GM21825 (cell line): ENCODE measurements around the gene JAML.
A peak's percentile ranks its signal among the peaks of the same experiment; 100 is the strongest.

Source experiments
- ATAC-seq: cut with Tn5 transposase; IDR thresholded peaks from one replicate; pipeline ENCODE4 v1.9.1; 2021; ENCODE audit warnings: mild to moderate bottlenecking, moderate library complexity; ENCODE audit not compliant: unreplicated experiment

JAML gene

DNA sequence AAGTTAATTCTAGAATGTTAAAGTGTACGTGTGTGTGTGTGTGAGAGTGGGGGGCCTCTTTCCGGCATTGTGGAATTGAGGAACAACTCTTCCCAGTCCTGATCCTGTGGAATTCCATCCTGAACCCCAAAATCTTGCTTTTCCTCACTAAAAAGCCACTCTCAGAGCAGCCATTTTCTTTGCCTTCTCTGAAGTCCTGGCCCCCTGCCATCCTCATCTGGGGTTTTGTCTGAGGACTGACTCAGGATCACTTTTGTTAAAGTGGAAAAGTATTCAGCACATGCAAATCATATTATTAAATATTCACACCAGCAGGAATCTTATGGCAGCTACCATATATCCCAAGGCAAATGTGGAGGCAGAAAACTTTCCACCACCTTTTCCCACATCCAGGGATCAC, 76.0 kb downstream of the JAML start:
- ATAC-seq: no peak

DNA sequence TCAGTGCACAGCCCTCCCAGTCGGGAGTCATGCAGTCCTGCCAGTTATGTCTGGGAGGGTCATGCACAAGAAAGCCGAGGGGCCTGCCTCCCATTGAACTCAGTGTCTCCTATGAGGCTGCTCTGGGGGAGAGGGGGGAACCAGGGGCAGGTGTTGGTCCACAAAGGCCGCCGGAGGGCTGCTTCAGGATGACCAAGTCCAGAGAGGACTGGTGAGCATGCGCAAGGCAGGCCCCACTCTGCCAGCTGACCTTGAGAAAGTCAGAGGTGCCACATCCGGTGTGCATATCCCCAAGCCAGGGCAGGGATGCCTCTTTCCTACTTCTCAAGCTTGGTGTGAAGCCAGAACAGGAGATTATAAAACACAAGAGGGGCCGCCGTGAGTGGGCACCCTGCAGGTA, 76.6 kb downstream of the JAML start:
- no peak for ATAC-seq

GRCh38 chr11:118147502-118147901, 77.3 kb downstream of the JAML start:
- ATAC-seq: no peak

GRCh38 chr11:118146554-118146953, 78.3 kb downstream of the JAML start:
- no peak for ATAC-seq

DNA sequence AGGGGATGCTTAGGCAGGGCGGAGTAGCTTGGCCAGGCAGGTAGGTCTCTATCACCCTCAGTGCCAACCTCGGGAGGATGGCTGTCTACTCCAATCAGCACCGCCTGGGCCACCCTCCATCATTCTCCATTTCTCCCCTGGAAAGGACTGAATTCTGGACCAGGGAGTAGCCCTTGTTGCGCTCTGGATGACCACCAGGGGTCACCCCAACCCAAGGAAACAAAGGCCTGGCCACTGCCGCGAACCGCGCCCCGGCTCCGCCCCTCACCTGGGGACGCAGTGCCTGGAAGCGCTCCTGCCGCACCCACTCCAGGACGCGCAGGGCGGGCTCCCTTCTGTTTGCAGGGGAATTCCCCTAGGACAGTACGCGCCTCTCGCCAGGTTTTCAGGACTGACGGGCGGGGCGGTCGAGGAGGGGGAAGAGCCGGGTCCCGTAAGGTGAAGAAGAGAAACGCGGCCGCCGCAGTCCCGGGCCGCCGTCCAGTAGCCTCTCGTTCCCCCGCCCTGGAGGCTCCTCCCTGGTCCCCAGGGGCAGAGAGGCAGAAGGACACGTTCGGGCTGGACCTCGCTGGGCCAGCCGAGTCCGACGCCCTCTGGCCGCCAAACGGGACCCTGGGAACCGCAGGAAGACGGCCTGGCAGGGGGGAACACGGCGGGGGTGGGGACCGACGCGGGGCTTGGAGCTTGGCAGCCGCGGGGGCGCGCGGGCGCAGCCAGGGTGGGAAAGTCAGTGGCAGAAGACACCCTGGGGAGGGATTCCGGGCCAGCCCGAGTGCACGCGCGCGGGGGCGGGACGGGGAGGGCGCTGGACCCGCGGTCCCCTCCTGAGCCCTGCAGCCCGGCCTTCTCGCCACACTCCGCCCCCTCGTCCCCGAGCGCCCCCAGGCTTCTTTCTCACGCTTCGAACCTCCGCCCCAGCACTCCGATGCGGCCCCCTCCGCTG, 79.3 kb downstream of the JAML start:
- peak; percentile 89 for ATAC-seq

DNA sequence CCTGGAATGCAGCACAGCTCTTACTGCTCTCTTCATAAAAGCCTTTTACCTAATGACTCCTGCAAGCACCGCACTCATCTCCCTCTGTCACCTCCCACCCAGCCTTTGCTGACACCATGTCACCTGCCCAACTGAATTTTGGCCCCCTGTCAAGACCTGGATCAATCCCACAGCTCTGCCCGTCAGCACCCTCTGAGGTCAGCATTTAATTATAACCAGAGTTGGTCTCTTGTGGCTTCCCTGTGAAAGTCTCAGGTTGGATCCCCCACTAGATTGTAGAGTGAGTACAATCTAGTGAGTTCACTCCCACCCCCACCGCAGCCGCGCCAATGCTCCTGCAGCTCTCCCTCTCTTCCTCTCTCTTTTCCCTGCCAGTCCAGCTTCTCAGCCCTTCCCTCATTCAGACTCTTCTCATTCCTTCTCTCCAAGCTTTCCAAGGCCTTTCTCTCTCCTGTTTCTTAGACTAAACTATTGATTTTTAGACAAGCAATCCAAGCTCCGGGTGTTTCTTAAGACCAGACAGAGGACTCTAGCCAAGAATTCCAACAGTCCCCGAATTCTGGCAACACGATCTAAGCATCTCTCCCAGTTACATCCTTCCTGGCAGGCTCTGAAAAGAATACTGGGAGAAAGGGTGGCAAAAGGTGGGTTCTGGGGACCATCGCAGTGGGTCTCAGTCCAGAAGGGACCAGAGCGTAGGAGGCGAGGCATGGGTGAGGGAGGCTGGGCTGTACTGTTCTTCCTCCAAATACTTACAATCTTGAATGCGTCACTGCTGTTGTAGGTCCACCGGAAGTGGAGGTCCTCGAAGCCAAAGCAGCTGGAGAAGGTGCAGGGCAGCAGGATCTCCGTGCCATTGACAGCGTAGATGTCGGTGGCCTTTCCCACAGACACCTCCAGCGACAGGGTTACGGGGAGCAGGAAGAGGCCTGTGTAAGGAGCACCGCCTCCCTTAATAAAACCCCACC, 80.2 kb downstream of the JAML start:
- ATAC-seq: no peak
